Adipocyte (in vitro differentiated cells): ENCODE results near the gene CARD11.

Experiments
- DNase-seq: peaks from one replicate; pipeline ENCODE4 v3.0.0-alpha.2; 2015; ENCODE audit warnings: low read depth
- H3K27me3 ChIP-seq: replicated peaks from 2 replicates; pipeline ENCODE4 v1.7.0; 2013; ENCODE audit warnings: mild to moderate bottlenecking, low read length, moderate library complexity; ENCODE audit not compliant: control insufficient read depth, insufficient read depth
- H3K36me3 ChIP-seq: 2 replicates; pipeline ENCODE4 v1.7.0; 2013; ENCODE audit warnings: low read length, mild to moderate bottlenecking, moderate library complexity; ENCODE audit not compliant: control insufficient read depth, insufficient read depth, severe bottlenecking
- H3K4me1 ChIP-seq: 2 replicates; pipeline ENCODE4 v1.7.0; 2013; ENCODE audit warnings: mild to moderate bottlenecking, low read length, moderate library complexity; ENCODE audit not compliant: control insufficient read depth, insufficient read depth
- H3K4me3 ChIP-seq: 2 replicates; pipeline ENCODE4 v1.7.0; 2013; ENCODE audit warnings: mild to moderate bottlenecking, low read length, moderate library complexity
- H3K9ac ChIP-seq: 2 replicates; pipeline ENCODE4 v1.7.0; 2013; ENCODE audit warnings: mild to moderate bottlenecking, low read length, moderate library complexity
- H3K9me3 ChIP-seq: 2 replicates; pipeline ENCODE4 v1.7.0; 2013; ENCODE audit warnings: mild to moderate bottlenecking, low read length, moderate library complexity; ENCODE audit not compliant: control insufficient read depth

CARD11 gene

GRCh38 chr7:2999078-2999500 is 44.6 kb downstream of the CARD11 start:
- DNase-seq, result no peak
- no peaks in the 10 kb centered on the region for H3K4me1 ChIP-seq
- H3K27me3 ChIP-seq, result peaks cover 2% of the 10 kb centered on the region
- no peak overlapping the region for H3K9ac ChIP-seq
- H3K36me3 ChIP-seq, result no peaks in the 10 kb centered on the region
- H3K9me3 ChIP-seq, result peaks cover 7% of the 10 kb centered on the region
- no peak overlapping the region for H3K4me3 ChIP-seq

GRCh38 chr7:2997014-2997413 is 46.7 kb downstream of the CARD11 start:
- no peaks in the 10 kb centered on the region for H3K4me1 ChIP-seq
- no peak for DNase-seq
- H3K27me3 ChIP-seq, result peaks cover 2% of the 10 kb centered on the region

GRCh38 chr7:2996141-2996540 is 47.5 kb downstream of the CARD11 start:
- H3K9ac ChIP-seq, result no peak overlapping the region
- H3K27me3 ChIP-seq, result peaks cover 2% of the 10 kb centered on the region
- no peaks in the 10 kb centered on the region for H3K4me1 ChIP-seq
- H3K36me3 ChIP-seq, result no peaks in the 10 kb centered on the region
- H3K9me3 ChIP-seq, result peaks cover 11% of the 10 kb centered on the region
- DNase-seq, result no peak
- no peak overlapping the region for H3K4me3 ChIP-seq

More at GRCh38 chr7:2997014-2997413, 46.7 kb downstream of the CARD11 start:
- Histone ChIP-seq H3K36me3 (no peaks in the 10 kb centered on the region), H3K4me3 (no peak overlapping the region), H3K9ac (no peak overlapping the region), H3K9me3 (peaks cover 7% of the 10 kb centered on the region)

DNA sequence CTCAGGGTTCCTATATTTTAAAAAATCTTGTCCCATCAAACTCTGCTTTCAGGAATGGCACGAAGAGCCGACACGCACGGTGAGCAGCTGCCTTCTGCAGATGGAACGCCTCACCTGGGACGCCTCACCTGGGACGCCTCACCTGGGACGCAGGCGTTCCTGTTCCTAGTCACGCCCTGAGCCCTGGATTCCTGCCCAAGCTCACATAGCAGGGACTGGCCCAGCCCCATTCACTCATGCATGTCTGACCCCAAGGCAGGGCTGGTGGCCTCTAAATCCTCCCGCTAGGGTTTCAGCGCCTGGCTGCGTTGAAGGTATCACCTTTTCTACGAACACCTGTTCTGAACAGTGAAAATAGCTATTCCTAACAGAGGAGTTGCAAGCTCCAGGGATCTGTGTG is 49.8 kb downstream of the CARD11 start:
- Histone ChIP-seq H3K4me1 (no peaks in the 10 kb centered on the region), H3K9me3 (peaks cover 20% of the 10 kb centered on the region), H3K27me3 (peaks cover under 1% of the 10 kb centered on the region), H3K4me3 (no peak overlapping the region), H3K36me3 (no peaks in the 10 kb centered on the region), H3K9ac (no peak overlapping the region)
- no peak for DNase-seq

DNA sequence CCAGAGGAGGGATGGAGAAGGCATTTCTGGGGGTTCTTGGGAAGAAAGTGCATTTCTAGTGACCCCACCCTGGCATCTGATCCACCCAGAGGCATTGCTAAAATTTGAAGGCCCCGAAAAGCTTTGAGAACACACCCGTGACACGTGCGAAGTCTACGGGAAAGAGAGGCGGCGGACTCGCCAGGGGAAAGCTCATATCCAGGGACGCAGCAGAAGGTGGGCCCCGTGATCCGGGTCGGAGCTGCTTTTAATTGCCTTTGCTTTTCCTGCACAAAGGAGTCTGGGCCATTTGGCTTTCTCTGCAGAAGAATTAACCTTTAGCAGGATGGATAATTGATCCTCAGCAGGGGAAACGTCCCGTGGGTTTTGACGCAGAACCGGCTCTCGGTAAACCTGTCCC is 50.3 kb downstream of the CARD11 start:
- Histone ChIP-seq H3K4me3 (no peak overlapping the region), H3K36me3 (no peaks in the 10 kb centered on the region)

GRCh38 chr7:2990949-2991470 is 52.7 kb downstream of the CARD11 start:
- no peaks in the 10 kb centered on the region for H3K36me3 ChIP-seq
- no peaks in the 10 kb centered on the region for H3K4me1 ChIP-seq
- H3K9ac ChIP-seq, result no peak overlapping the region
- H3K9me3 ChIP-seq, result peaks cover 19% of the 10 kb centered on the region
- no peaks in the 10 kb centered on the region for H3K27me3 ChIP-seq
- H3K4me3 ChIP-seq, result no peak overlapping the region
- no peak for DNase-seq

More for the DNA sequence above, 50.3 kb downstream of the CARD11 start:
- DNase-seq, result no peak
- no peak overlapping the region for H3K9ac ChIP-seq
- no peaks in the 10 kb centered on the region for H3K27me3 ChIP-seq
- no peaks in the 10 kb centered on the region for H3K4me1 ChIP-seq
- peaks cover 20% of the 10 kb centered on the region for H3K9me3 ChIP-seq

DNA sequence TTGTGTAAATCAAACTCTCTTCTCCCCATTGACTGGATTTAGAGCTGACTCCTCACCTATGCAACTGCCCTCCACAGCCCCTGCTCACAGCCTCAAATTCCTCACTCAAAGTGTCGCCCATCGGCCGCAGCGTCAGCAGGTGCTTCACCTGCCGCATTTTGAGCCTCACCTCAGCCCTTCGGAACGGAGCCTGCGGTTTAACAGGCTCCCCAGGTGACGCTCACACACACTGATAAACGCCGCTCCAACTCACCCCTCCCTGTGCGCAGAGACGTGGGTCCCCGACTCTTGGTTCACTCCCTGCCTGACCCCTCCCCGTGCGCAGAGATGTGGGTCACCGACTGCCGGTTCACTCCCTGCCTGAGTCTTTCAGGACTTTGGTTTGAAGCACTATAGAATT is 57.1 kb downstream of the CARD11 start:
- DNase-seq, result no peak
- H3K9me3 ChIP-seq, result peaks cover 17% of the 10 kb centered on the region
- H3K4me1 ChIP-seq, result no peaks in the 10 kb centered on the region
- no peaks in the 10 kb centered on the region for H3K27me3 ChIP-seq
- no peak overlapping the region for H3K9ac ChIP-seq
- H3K36me3 ChIP-seq, result no peaks in the 10 kb centered on the region
- H3K4me3 ChIP-seq, result no peak overlapping the region

DNA sequence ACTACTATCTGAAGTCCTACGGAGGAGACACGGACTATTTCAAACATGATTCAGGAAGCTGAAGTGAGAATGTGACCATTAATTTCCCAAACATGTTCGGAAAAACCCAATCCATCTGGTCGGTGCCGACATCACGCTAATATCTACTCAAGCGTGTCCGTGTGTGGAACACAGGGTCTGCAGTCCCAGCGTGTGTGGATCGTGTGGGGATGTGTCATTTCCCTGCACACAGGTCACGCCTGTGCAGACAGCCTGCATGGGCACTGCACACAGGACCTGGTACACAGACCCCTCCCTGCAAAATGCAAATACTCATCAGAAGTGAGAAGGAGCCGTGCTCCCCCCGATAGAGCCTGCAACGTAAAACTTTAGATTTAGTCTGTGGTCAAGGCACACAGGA is 57.8 kb downstream of the CARD11 start:
- Histone ChIP-seq H3K27me3 (no peaks in the 10 kb centered on the region), H3K9me3 (peaks cover 11% of the 10 kb centered on the region), H3K9ac (no peak overlapping the region), H3K4me1 (no peaks in the 10 kb centered on the region), H3K36me3 (no peaks in the 10 kb centered on the region), H3K4me3 (no peak overlapping the region)
- DNase-seq, result no peak

DNA sequence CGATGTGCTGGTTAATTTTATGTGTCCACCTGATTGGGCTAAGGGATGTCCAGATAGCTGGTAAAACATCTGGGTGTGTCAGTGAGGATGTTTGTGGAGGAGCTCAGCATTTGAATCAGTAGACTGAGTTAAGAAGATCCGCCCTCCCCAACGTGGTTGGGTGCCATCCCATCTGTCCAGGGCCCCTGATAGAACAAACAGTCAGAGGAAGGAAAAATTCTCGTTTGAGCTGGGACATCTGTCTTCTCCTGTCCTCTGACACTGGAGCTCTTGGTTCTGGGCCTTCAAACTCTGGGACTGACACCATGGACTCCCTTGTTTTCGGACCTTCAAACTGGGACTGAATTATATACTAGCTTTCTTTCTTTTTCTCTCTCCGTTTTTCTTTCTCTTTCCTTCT is 59.6 kb downstream of the CARD11 start:
- no peak for DNase-seq
- peaks cover 5% of the 10 kb centered on the region for H3K9me3 ChIP-seq
- H3K9ac ChIP-seq, result no peak overlapping the region
- no peaks in the 10 kb centered on the region for H3K4me1 ChIP-seq
- no peaks in the 10 kb centered on the region for H3K36me3 ChIP-seq
- peaks cover 3% of the 10 kb centered on the region for H3K27me3 ChIP-seq
- no peak overlapping the region for H3K4me3 ChIP-seq

GRCh38 chr7:2983586-2983985 is 60.1 kb downstream of the CARD11 start:
- DNase-seq, result no peak
- Histone ChIP-seq H3K27me3 (peaks cover 8% of the 10 kb centered on the region), H3K4me3 (no peak overlapping the region), H3K4me1 (no peaks in the 10 kb centered on the region), H3K36me3 (no peaks in the 10 kb centered on the region), H3K9ac (no peak overlapping the region), H3K9me3 (peaks cover 5% of the 10 kb centered on the region)

GRCh38 chr7:2982831-2983230 is 60.8 kb downstream of the CARD11 start:
- no peaks in the 10 kb centered on the region for H3K36me3 ChIP-seq
- H3K9me3 ChIP-seq, result peaks cover 5% of the 10 kb centered on the region
- H3K4me1 ChIP-seq, result no peaks in the 10 kb centered on the region
- no peak overlapping the region for H3K4me3 ChIP-seq
- H3K27me3 ChIP-seq, result peaks cover 9% of the 10 kb centered on the region
- no peak for DNase-seq
- H3K9ac ChIP-seq, result no peak overlapping the region

GRCh38 chr7:2982401-2982800 is 61.3 kb downstream of the CARD11 start:
- Histone ChIP-seq H3K4me3 (no peak overlapping the region), H3K27me3 (peaks cover 9% of the 10 kb centered on the region), H3K36me3 (no peaks in the 10 kb centered on the region), H3K9ac (no peak overlapping the region), H3K4me1 (no peaks in the 10 kb centered on the region), H3K9me3 (peaks cover 5% of the 10 kb centered on the region)
- DNase-seq, result no peak
